GM23338 (cell line): ENCODE measurements around the gene GAP43. TPM values are rescaled to one million over a fixed set of nuclear protein-coding genes. Genes with fewer than 3 reads are reported as not detected.

Source experiments
- ATAC-seq: fragments of 200-7000 bp; cut with Tn5 transposase; 3 replicates; pipeline ENCODE4 v1.9.1; 2020
- DNase-seq: peaks from one replicate; pipeline ENCODE4 v3.0.0-alpha.2; 2015; ENCODE audit warnings: low spot score
- H2AFZ ChIP-seq: fragments of 200-600 bp; sonication (generic); 2 replicates; pipeline ENCODE4 v1.8.0; 2016; ENCODE audit warnings: antibody characterized with exemption, mild to moderate bottlenecking, moderate library complexity
- H3F3A ChIP-seq: fragments of 200-600 bp; sonication (generic); replicated peaks from 2 replicates; pipeline ENCODE4 v1.8.0; 2017; ENCODE audit warnings: antibody characterized with exemption, mixed run types, low read depth
- H3K27ac ChIP-seq: fragments of 200-600 bp; sonication (generic); 2 replicates; pipeline ENCODE4 v1.6.1; 2016; ENCODE audit warnings: low read depth
- H3K27me3 ChIP-seq: fragments of 200-600 bp; sonication (generic); 2 replicates; pipeline ENCODE4 v1.8.0; 2016; ENCODE audit warnings: mild to moderate bottlenecking, mixed run types, moderate library complexity; ENCODE audit not compliant: insufficient read depth
- H3K36me3 ChIP-seq: fragments of 200-600 bp; sonication (generic); 2 replicates; pipeline ENCODE4 v1.8.0; 2016; ENCODE audit warnings: mild to moderate bottlenecking; ENCODE audit not compliant: insufficient read depth
- H3K4me1 ChIP-seq: fragments of 200-600 bp; sonication (generic); 2 replicates; pipeline ENCODE4 v1.8.0; 2016; ENCODE audit warnings: mild to moderate bottlenecking, moderate library complexity; ENCODE audit not compliant: insufficient read depth
- H3K4me2 ChIP-seq: fragments of 200-600 bp; sonication (generic); 2 replicates; pipeline ENCODE4 v1.7.1; 2017; ENCODE audit warnings: mixed run types
- H3K4me3 ChIP-seq: fragments of 200-600 bp; sonication (generic); 2 replicates; pipeline ENCODE4 v1.6.1; 2016; ENCODE audit warnings: mixed run types
- H3K79me2 ChIP-seq: fragments of 200-600 bp; sonication (generic); replicated peaks from 2 replicates; pipeline ENCODE4 v1.8.0; 2017; ENCODE audit warnings: mild to moderate bottlenecking; ENCODE audit not compliant: insufficient read depth
- H3K9me2 ChIP-seq: fragments of 200-600 bp; sonication (generic); 2 replicates; pipeline ENCODE4 v1.8.0; 2017; ENCODE audit not compliant: insufficient read depth
- H4K20me1 ChIP-seq: fragments of 200-600 bp; sonication (generic); replicated peaks from 2 replicates; pipeline ENCODE4 v1.8.0; 2017; ENCODE audit warnings: mild to moderate bottlenecking; ENCODE audit not compliant: insufficient read depth
- H3K27ac Mint-ChIP-seq: 2 replicates; pipeline ENCODE4 v1.8.0; 2020; ENCODE audit warnings: inconsistent platforms, mild to moderate bottlenecking, moderate library complexity, mixed read lengths
- H3K27me3 Mint-ChIP-seq: 3 replicates; pipeline ENCODE4 v1.8.0; 2022; ENCODE audit warnings: low read depth, mild to moderate bottlenecking, moderate library complexity, mixed read lengths, inconsistent platforms; ENCODE audit not compliant: insufficient read depth, poor library complexity
- H3K36me3 Mint-ChIP-seq: 3 replicates; pipeline ENCODE4 v1.8.0; 2021; ENCODE audit warnings: low read depth, mild to moderate bottlenecking, inconsistent platforms, moderate library complexity, mixed read lengths
- H3K4me1 Mint-ChIP-seq: 3 replicates; pipeline ENCODE4 v1.8.0; 2020; ENCODE audit warnings: mild to moderate bottlenecking, inconsistent platforms, mixed read lengths
- H3K4me3 Mint-ChIP-seq: 3 replicates; pipeline ENCODE4 v1.8.0; 2021; ENCODE audit warnings: moderate library complexity, mild to moderate bottlenecking, inconsistent platforms, mixed read lengths
- H3K9me3 Mint-ChIP-seq: 3 replicates; pipeline ENCODE4 v1.8.0; 2020; ENCODE audit warnings: moderate library complexity, mild to moderate bottlenecking, inconsistent platforms, mixed read lengths
- CREB1 ChIP-seq: fragments of 250-450 bp; sonication (Bioruptor Pico); IDR thresholded peaks from 2 replicates; pipeline ENCODE4 v1.5.0; 2020; ENCODE audit warnings: low read depth, mild to moderate bottlenecking, moderate library complexity
- CTCF ChIP-seq, 2 experiments: fragments of 200-600 bp in 1 of 2; sonication (generic) in 1 of 2; conservative IDR thresholded peaks; 2 replicates each; pipeline versions ENCODE4 v1.5.1 to v1.6.1; 2016 to 2017; ENCODE audit warnings: antibody characterized with exemption in 2 of 2, low read depth in 2 of 2, mild to moderate bottlenecking in 2 of 2, moderate library complexity in 1 of 2
- EZH2 ChIP-seq: fragments of 200-600 bp; sonication (generic); IDR thresholded peaks from one replicate; pipeline ENCODE4 v1.8.0; 2017; ENCODE audit warnings: antibody characterized with exemption, mild to moderate bottlenecking, low read depth; ENCODE audit not compliant: unreplicated experiment
- EZH2phosphoT487 ChIP-seq: fragments of 200-600 bp; sonication (generic); IDR thresholded peaks from one replicate; pipeline ENCODE4 v1.8.1; 2018; ENCODE audit warnings: antibody characterized with exemption; ENCODE audit not compliant: unreplicated experiment
- JUNB ChIP-seq: IDR thresholded peaks from one replicate; pipeline ENCODE4 v1.6.1; 2016; ENCODE audit warnings: antibody characterized with exemption; ENCODE audit not compliant: unreplicated experiment
- NANOG ChIP-seq: IDR thresholded peaks from 2 replicates; pipeline ENCODE4 v1.6.1; 2016; ENCODE audit warnings: antibody characterized with exemption, borderline replicate concordance
- POLR2AphosphoS5 ChIP-seq: IDR thresholded peaks from 2 replicates; pipeline ENCODE4 v1.6.1; 2016; ENCODE audit warnings: antibody characterized with exemption, low read depth
- STAT1 ChIP-seq: IDR thresholded peaks from one replicate; pipeline ENCODE4 v1.6.1; 2016; ENCODE audit warnings: antibody characterized with exemption; ENCODE audit not compliant: unreplicated experiment
- ZNF114 ChIP-seq: fragments of 250-450 bp; sonication (Bioruptor Pico); IDR thresholded peaks from 2 replicates; pipeline ENCODE4 v1.5.0; 2020; ENCODE audit warnings: mild to moderate bottlenecking, moderate library complexity
- ZNF331 ChIP-seq: fragments of 250-450 bp; sonication (Bioruptor Pico); IDR thresholded peaks from 2 replicates; pipeline ENCODE4 v1.5.0; 2020; ENCODE audit warnings: low read depth, mild to moderate bottlenecking, moderate library complexity
- polyA plus RNA-seq: library from polyadenylated mRNA; unstranded; fragments of >200 nt; fragmentation: Nextera tagmentation; extraction: Ambion mirVana; gene quantifications from 2 replicates; pipeline ENCODE4 v1.2.1, GENCODE V29; 2016
- total RNA-seq: library from RNA; depleted of rRNA; stranded (reverse); fragments of >200 nt; shearing (Covaris generic); gene quantifications from 2 replicates; pipeline ENCODE4 v1.2.3, GENCODE V29; 2014
- TF ChIP-seq, protein P1 (sequence below): fragments of 250-450 bp; sonication (Bioruptor Pico); IDR thresholded peaks from 2 replicates; pipeline ENCODE4 v1.5.0; 2020; ENCODE audit warnings: mild to moderate bottlenecking, moderate library complexity
- TF ChIP-seq, protein P2 (sequence below): IDR thresholded peaks from one replicate; pipeline ENCODE4 v1.6.1; 2018; ENCODE audit warnings: antibody characterized with exemption; ENCODE audit not compliant: unreplicated experiment
- TF ChIP-seq, protein P3 (sequence below): IDR thresholded peaks from 2 replicates; pipeline ENCODE4 v1.6.1; 2016; ENCODE audit warnings: antibody characterized with exemption

GAP43 gene
- total and polyA plus RNA-seq, 2 experiments from 2014 or later = 16.1 to 48.1 TPM

GRCh38 chr3:115710799-115711198 is 87.5 kb downstream of the GAP43 start:
- H3K4me3 Mint-ChIP-seq = no peak overlapping the region
- no peaks in the 10 kb centered on the region for H3K9me3 Mint-ChIP-seq
- H3K36me3 ChIP-seq = no peaks in the 10 kb centered on the region
- H4K20me1 ChIP-seq = no peaks in the 10 kb centered on the region
- no peak overlapping the region for H3K4me3 ChIP-seq
- H3K4me2 ChIP-seq = no peak overlapping the region
- DNase-seq (no peak), ATAC-seq (no peak)
- H3K36me3 Mint-ChIP-seq = no peaks in the 10 kb centered on the region
- no peaks in the 10 kb centered on the region for H3K9me2 ChIP-seq
- peaks cover 12% of the 10 kb centered on the region for H3K4me1 ChIP-seq
- H3K27me3 Mint-ChIP-seq = no peaks in the 10 kb centered on the region
- H3K79me2 ChIP-seq = no peaks in the 10 kb centered on the region
- H2AFZ ChIP-seq = no peak overlapping the region
- peaks cover 36% of the 10 kb centered on the region for H3K4me1 Mint-ChIP-seq
- TF ChIP-seq, protein P1, sequence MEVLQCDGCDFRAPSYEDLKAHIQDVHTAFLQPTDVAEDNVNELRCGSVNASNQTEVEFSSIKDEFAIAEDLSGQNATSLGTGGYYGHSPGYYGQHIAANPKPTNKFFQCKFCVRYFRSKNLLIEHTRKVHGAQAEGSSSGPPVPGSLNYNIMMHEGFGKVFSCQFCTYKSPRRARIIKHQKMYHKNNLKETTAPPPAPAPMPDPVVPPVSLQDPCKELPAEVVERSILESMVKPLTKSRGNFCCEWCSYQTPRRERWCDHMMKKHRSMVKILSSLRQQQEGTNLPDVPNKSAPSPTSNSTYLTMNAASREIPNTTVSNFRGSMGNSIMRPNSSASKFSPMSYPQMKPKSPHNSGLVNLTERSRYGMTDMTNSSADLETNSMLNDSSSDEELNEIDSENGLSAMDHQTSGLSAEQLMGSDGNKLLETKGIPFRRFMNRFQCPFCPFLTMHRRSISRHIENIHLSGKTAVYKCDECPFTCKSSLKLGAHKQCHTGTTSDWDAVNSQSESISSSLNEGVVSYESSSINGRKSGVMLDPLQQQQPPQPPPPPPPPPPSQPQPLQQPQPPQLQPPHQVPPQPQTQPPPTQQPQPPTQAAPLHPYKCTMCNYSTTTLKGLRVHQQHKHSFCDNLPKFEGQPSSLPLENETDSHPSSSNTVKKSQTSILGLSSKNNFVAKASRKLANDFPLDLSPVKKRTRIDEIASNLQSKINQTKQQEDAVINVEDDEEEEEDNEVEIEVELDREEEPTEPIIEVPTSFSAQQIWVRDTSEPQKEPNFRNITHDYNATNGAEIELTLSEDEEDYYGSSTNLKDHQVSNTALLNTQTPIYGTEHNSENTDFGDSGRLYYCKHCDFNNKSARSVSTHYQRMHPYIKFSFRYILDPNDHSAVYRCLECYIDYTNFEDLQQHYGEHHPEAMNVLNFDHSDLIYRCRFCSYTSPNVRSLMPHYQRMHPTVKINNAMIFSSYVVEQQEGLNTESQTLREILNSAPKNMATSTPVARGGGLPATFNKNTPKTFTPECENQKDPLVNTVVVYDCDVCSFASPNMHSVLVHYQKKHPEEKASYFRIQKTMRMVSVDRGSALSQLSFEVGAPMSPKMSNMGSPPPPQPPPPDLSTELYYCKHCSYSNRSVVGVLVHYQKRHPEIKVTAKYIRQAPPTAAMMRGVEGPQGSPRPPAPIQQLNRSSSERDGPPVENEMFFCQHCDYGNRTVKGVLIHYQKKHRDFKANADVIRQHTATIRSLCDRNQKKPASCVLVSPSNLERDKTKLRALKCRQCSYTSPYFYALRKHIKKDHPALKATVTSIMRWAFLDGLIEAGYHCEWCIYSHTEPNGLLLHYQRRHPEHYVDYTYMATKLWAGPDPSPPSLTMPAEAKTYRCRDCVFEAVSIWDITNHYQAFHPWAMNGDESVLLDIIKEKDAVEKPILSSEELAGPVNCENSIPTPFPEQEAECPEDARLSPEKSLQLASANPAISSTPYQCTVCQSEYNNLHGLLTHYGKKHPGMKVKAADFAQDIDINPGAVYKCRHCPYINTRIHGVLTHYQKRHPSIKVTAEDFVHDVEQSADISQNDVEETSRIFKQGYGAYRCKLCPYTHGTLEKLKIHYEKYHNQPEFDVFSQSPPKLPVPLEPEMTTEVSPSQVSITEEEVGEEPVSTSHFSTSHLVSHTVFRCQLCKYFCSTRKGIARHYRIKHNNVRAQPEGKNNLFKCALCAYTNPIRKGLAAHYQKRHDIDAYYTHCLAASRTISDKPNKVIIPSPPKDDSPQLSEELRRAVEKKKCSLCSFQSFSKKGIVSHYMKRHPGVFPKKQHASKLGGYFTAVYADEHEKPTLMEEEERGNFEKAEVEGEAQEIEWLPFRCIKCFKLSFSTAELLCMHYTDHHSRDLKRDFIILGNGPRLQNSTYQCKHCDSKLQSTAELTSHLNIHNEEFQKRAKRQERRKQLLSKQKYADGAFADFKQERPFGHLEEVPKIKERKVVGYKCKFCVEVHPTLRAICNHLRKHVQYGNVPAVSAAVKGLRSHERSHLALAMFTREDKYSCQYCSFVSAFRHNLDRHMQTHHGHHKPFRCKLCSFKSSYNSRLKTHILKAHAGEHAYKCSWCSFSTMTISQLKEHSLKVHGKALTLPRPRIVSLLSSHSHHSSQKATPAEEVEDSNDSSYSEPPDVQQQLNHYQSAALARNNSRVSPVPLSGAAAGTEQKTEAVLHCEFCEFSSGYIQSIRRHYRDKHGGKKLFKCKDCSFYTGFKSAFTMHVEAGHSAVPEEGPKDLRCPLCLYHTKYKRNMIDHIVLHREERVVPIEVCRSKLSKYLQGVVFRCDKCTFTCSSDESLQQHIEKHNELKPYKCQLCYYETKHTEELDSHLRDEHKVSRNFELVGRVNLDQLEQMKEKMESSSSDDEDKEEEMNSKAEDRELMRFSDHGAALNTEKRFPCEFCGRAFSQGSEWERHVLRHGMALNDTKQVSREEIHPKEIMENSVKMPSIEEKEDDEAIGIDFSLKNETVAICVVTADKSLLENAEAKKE (CRISPR knock-in tag) = no peak
- TF ChIP-seq EZH2phosphoT487 (no peak), NANOG (no peak), ZNF114 (CRISPR knock-in tag) (no peak), JUNB (no peak), EZH2 (no peak), CREB1 (CRISPR knock-in tag) (no peak), CTCF (conservative IDR thresholded peaks at IDR 0.05; ENCODE audit: low read depth in 2 of 2) (no peak), POLR2AphosphoS5 (no peak), ZNF331 (CRISPR knock-in tag) (no peak), STAT1 (no peak)
- TF ChIP-seq, protein P2, sequence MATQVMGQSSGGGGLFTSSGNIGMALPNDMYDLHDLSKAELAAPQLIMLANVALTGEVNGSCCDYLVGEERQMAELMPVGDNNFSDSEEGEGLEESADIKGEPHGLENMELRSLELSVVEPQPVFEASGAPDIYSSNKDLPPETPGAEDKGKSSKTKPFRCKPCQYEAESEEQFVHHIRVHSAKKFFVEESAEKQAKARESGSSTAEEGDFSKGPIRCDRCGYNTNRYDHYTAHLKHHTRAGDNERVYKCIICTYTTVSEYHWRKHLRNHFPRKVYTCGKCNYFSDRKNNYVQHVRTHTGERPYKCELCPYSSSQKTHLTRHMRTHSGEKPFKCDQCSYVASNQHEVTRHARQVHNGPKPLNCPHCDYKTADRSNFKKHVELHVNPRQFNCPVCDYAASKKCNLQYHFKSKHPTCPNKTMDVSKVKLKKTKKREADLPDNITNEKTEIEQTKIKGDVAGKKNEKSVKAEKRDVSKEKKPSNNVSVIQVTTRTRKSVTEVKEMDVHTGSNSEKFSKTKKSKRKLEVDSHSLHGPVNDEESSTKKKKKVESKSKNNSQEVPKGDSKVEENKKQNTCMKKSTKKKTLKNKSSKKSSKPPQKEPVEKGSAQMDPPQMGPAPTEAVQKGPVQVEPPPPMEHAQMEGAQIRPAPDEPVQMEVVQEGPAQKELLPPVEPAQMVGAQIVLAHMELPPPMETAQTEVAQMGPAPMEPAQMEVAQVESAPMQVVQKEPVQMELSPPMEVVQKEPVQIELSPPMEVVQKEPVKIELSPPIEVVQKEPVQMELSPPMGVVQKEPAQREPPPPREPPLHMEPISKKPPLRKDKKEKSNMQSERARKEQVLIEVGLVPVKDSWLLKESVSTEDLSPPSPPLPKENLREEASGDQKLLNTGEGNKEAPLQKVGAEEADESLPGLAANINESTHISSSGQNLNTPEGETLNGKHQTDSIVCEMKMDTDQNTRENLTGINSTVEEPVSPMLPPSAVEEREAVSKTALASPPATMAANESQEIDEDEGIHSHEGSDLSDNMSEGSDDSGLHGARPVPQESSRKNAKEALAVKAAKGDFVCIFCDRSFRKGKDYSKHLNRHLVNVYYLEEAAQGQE = no peak
- TF ChIP-seq, protein P3, sequence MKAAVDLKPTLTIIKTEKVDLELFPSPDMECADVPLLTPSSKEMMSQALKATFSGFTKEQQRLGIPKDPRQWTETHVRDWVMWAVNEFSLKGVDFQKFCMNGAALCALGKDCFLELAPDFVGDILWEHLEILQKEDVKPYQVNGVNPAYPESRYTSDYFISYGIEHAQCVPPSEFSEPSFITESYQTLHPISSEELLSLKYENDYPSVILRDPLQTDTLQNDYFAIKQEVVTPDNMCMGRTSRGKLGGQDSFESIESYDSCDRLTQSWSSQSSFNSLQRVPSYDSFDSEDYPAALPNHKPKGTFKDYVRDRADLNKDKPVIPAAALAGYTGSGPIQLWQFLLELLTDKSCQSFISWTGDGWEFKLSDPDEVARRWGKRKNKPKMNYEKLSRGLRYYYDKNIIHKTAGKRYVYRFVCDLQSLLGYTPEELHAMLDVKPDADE = no peak
- H3F3A ChIP-seq = no peaks in the 10 kb centered on the region
- H3K27me3 ChIP-seq = no peaks in the 10 kb centered on the region
- no peak overlapping the region; the same call in 1 of the 2 replicates for H3K27ac Mint-ChIP-seq
- H3K27ac ChIP-seq = no peak overlapping the region
